Mesendoderm (in vitro differentiated cells): Measurements from ENCODE around the gene CILP2.
A peak's percentile ranks its signal among the peaks of the same experiment; 100 is the strongest.

Source experiments
- DNase-seq: peaks from one replicate; pipeline ENCODE4 v3.0.0; 2013
- H2AK5ac ChIP-seq: 2 replicates; pipeline ENCODE4 v1.6.1; 2013; ENCODE audit warnings: low read length, inconsistent platforms
- H2BK120ac ChIP-seq: 2 replicates; pipeline ENCODE4 v1.6.1; 2013; ENCODE audit warnings: low read depth, mild to moderate bottlenecking, low read length, moderate library complexity, mixed read lengths
- H2BK15ac ChIP-seq: replicated peaks from 2 replicates; pipeline ENCODE4 v1.6.1; 2013; ENCODE audit warnings: low read depth, mild to moderate bottlenecking, moderate library complexity
- H2BK5ac ChIP-seq: 2 replicates; pipeline ENCODE4 v1.6.1; 2013; ENCODE audit warnings: low read length, inconsistent platforms
- H3K18ac ChIP-seq: 2 replicates; pipeline ENCODE4 v1.6.1; 2013; ENCODE audit warnings: mild to moderate bottlenecking, low read length, mixed read lengths
- H3K23ac ChIP-seq: one replicate; pipeline ENCODE4 v1.6.1; 2013; ENCODE audit warnings: low read length
- H3K27ac ChIP-seq: 2 replicates; pipeline ENCODE4 v1.5.1; 2013; ENCODE audit warnings: low read depth, mild to moderate bottlenecking, inconsistent platforms, low read length, moderate library complexity
- H3K27me3 ChIP-seq: 2 replicates; pipeline ENCODE4 v1.6.1; 2013; ENCODE audit warnings: low read length, control low read depth, mild to moderate bottlenecking, inconsistent platforms; ENCODE audit not compliant: insufficient read depth, poor library complexity
- H3K36me3 ChIP-seq: 2 replicates; pipeline ENCODE4 v1.6.1; 2013; ENCODE audit warnings: low read length, inconsistent platforms; ENCODE audit not compliant: control insufficient read depth, insufficient read depth
- H3K4ac ChIP-seq: one replicate; pipeline ENCODE4 v1.6.1; 2013; ENCODE audit warnings: low read depth, mild to moderate bottlenecking, low read length, moderate library complexity
- H3K4me1 ChIP-seq: 2 replicates; pipeline ENCODE4 v1.6.1; 2013; ENCODE audit warnings: low read depth, low read length, inconsistent platforms; ENCODE audit not compliant: control insufficient read depth
- H3K4me2 ChIP-seq: 2 replicates; pipeline ENCODE4 v1.6.1; 2013; ENCODE audit warnings: low read length
- H3K4me3 ChIP-seq: 2 replicates; pipeline ENCODE4 v1.5.1; 2013; ENCODE audit warnings: mild to moderate bottlenecking, low read length
- H3K56ac ChIP-seq: one replicate; pipeline ENCODE4 v1.6.1; 2013; ENCODE audit warnings: low read length
- H3K79me1 ChIP-seq: 2 replicates; pipeline ENCODE4 v1.6.1; 2013; ENCODE audit warnings: low read length, inconsistent platforms
- H3K79me2 ChIP-seq: 2 replicates; pipeline ENCODE4 v1.6.1; 2013; ENCODE audit warnings: mild to moderate bottlenecking, low read length; ENCODE audit not compliant: control insufficient read depth, insufficient read depth
- H3K9ac ChIP-seq: 2 replicates; pipeline ENCODE4 v1.6.1; 2013; ENCODE audit warnings: low read length, inconsistent platforms
- H4K5ac ChIP-seq: one replicate; pipeline ENCODE4 v1.6.1; 2013; ENCODE audit warnings: low read length
- H4K8ac ChIP-seq: one replicate; pipeline ENCODE4 v1.6.1; 2013; ENCODE audit warnings: low read depth, mild to moderate bottlenecking, control low read depth, low read length, moderate library complexity
- WGBS: extraction: QIAGEN DNeasy Blood & Tissue Kit; methylation state at CpG from one replicate; pipeline ENCODE4 v1.1.7; 2013; ENCODE audit warnings: low lambda C conversion rate, missing lambda C conversion rate; ENCODE audit not compliant: insufficient coverage; ENCODE audit errors: extremely low coverage; 5-methylcytosine and 5-hydroxymethylcytosine counted together

Gene CILP2

DNA sequence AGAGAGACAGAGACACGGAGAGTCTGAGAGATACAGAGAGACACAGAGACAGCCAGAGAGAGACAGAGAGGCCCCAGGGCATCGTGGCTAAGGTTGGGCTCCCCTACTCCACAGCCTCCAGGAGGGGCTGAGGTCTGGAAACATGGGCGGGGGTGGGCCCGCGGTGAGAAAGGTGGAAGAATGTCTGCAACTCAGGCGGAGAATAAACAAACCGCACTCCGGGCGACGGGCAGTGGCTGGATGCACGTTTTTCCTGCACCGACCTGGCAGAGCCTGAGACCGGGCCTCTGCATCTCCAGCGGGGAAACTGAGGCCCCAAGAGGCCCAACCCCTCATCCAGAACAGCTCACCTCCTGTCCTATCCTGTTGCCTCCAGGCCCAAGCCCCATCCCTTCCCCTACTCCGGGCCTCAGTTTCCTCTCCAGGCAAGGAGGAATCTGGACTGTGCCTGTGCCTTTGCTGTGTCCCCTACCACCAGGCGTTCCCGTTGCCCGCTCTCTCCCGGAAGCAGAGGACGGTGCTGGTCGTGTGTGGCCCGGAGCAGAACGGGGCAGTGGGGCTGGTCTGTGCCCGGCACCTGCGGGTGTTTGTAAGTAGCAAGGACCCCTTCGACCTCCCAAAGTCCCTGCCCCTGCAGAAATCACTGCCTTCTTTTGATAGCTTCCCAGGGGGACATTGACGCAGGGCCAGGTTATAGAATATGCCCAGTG, 3.4 kb upstream of the CILP2 start:
- Histone ChIP-seq H3K27ac (no peak overlapping the region), H3K4me3 (no peak overlapping the region), H2BK120ac (no peak overlapping the region), H4K5ac (no peak overlapping the region), H3K79me2 (no peaks in the 10 kb centered on the region), H2BK15ac (no peak overlapping the region), H3K4me1 (no peaks in the 10 kb centered on the region), H3K23ac (no peak overlapping the region), H2AK5ac (no peak overlapping the region), H3K18ac (no peak overlapping the region), H3K27me3 (peaks cover 2% of the 10 kb centered on the region), H3K4me2 (no peak overlapping the region), H4K8ac (no peak overlapping the region), H3K56ac (no peak overlapping the region), H3K79me1 (no peaks in the 10 kb centered on the region), H3K9ac (no peak overlapping the region), H3K4ac (no peak overlapping the region), H3K36me3 (no peaks in the 10 kb centered on the region), H2BK5ac (no peak overlapping the region)
- no CpG with 5 or more reads among the region's 27 CpGs for WGBS
- no peak for DNase-seq

DNA sequence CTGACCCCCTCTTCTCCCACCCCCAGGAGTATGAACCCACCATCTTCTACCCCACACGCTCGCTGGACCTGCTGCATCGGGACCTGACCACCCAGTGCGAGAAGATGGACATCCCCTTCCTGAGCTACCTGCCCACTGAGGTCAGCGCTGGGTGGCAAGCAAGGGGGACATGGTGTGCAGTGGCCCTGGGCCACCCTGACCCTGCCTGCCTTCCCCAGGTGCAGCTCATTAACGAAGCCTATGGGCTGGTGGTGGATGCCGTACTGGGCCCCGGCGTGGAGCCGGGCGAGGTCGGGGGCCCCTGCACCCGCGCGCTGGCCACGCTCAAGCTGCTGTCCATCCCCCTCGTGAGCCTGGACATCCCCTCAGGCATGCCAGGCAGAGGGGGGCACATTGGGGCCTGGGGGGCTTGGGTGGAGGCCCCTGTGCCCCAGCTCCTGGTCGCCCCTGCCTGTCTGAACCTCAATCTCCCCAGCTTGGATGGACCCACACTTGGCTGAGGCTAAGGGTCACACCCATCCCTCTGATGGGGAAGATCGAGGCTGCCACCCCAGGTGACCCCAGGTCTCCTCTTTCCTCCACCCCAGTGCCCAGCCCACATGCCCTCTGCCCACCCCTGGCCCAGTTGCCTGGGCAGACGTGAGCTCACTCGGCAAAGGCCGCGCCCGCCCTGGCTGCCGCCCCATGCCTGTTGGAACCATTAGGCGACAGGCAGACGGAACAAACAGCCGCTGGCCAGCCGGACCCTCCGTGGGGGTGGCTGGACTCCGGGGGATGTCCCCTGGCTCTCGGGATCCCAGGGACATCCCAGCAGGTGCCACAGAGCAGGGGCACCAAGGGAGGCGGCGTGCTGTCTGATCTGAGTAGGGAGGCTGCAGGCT, 2.5 kb upstream of the CILP2 start:
- Histone ChIP-seq H3K27ac (no peak overlapping the region), H3K4me2 (no peak overlapping the region), H3K79me2 (no peaks in the 10 kb centered on the region), H3K4me1 (no peaks in the 10 kb centered on the region), H2BK5ac (no peak overlapping the region), H2BK120ac (no peak overlapping the region), H3K56ac (no peak overlapping the region), H3K9ac (no peak overlapping the region), H4K5ac (no peak overlapping the region), H3K18ac (no peak overlapping the region), H3K36me3 (no peaks in the 10 kb centered on the region), H3K23ac (no peak overlapping the region), H4K8ac (no peak overlapping the region), H3K4me3 (no peak overlapping the region), H3K27me3 (peaks cover 2% of the 10 kb centered on the region), H3K4ac (no peak overlapping the region), H3K79me1 (no peaks in the 10 kb centered on the region), H2AK5ac (no peak overlapping the region), H2BK15ac (no peak overlapping the region)
- no peak for DNase-seq
- WGBS: no CpG with 5 or more reads among the region's 34 CpGs

DNA sequence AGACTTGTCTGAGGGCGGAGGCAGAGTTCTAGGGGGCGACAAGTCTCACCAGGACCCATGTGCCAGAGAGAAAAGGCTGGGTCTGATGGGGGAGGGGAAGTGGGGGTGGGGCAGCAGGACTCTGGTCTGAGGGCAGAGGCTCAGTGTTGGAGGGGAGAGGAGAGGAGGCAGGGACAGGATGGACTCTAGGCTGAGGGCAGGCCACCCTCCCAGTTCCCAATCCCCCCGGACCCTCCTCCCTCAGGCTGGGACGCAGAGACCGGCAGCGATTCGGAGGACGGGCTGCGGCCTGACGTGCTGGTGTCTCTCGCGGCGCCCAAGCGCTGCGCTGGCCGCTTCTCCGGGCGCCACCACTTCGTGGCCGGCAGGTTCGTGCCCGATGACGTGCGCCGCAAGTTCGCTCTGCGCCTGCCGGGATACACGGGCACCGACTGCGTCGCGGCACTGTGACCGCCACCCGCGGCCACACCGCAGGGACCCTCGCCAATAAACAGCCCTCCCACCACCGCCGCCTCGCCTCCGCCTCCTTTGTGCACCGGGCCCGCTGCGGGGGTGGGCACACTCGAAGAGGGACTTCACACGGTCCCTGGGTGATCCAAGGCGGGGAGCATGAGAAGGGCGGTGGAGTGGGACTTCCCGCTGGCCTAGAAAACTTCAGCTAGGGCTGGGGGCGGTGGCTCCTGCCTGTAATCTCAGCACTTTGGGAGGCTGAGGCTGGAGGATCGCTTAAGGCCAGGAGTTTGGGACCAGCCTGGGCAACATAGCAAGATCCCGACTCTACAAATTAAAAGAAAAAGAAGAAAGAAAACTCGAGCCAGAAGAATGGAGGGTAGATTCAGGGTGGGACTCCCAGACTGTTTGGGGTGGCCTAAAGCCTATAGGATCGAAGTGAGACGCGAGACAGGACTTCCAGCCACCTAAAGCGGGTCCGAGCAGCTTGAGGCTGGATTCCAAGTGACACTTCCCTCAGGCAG, 703 bp upstream of the CILP2 start:
- Histone ChIP-seq H3K27ac (no peak overlapping the region), H3K9ac (no peak overlapping the region), H3K18ac (no peak overlapping the region), H2AK5ac (no peak overlapping the region), H3K4me1 (peaks cover 2% of the 10 kb centered on the region), H4K8ac (no peak overlapping the region), H3K27me3 (peaks cover 2% of the 10 kb centered on the region), H3K23ac (no peak overlapping the region), H3K4me3 (no peak overlapping the region), H3K4ac (no peak overlapping the region), H3K79me2 (no peaks in the 10 kb centered on the region), H4K5ac (no peak overlapping the region), H2BK120ac (no peak overlapping the region), H3K79me1 (no peaks in the 10 kb centered on the region), H2BK5ac (no peak overlapping the region), H3K4me2 (no peak overlapping the region), H3K36me3 (no peaks in the 10 kb centered on the region), H2BK15ac (no peak overlapping the region), H3K56ac (no peak overlapping the region)
- DNase-seq: no peak
- no CpG with 5 or more reads among the region's 59 CpGs for WGBS

DNA sequence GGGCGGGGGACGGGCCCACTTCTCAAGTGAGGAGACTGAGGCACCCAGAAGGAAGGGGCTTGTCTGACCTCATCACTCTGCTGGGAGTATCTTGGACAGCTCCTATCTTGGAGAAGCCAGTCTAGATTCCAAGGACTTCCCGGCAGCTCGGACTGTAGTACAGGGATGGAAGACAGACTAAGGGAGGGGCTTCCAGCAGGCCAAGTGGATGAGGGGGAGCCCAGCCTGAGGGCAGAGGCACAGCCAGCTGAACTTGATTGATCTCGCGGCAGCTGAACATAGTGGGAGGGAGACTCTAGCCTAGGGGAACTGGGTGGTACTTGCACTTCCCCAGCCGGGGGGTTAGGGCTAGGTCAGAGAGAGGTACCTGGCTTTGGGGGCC, 711 bp downstream of the CILP2 start:
- H3K4me2 ChIP-seq: no peak overlapping the region
- no peak overlapping the region for H3K9ac ChIP-seq
- H4K5ac ChIP-seq: no peak overlapping the region
- H2AK5ac ChIP-seq: no peak overlapping the region
- no peak overlapping the region for H3K18ac ChIP-seq
- no peak overlapping the region for H4K8ac ChIP-seq
- H3K27me3 ChIP-seq: peaks cover 2% of the 10 kb centered on the region
- no peak overlapping the region for H3K27ac ChIP-seq
- no peak overlapping the region for H2BK15ac ChIP-seq
- no peak overlapping the region for H2BK120ac ChIP-seq
- H3K4ac ChIP-seq: no peak overlapping the region
- no CpG with 5 or more reads among the region's 7 CpGs for WGBS
- H3K36me3 ChIP-seq: no peaks in the 10 kb centered on the region
- DNase-seq: peak; percentile 36
- no peaks in the 10 kb centered on the region for H3K79me1 ChIP-seq
- H3K23ac ChIP-seq: no peak overlapping the region
- H2BK5ac ChIP-seq: no peak overlapping the region
- H3K56ac ChIP-seq: no peak overlapping the region
- H3K79me2 ChIP-seq: no peaks in the 10 kb centered on the region
- no peak overlapping the region for H3K4me3 ChIP-seq
- H3K4me1 ChIP-seq: peaks cover 2% of the 10 kb centered on the region

DNA sequence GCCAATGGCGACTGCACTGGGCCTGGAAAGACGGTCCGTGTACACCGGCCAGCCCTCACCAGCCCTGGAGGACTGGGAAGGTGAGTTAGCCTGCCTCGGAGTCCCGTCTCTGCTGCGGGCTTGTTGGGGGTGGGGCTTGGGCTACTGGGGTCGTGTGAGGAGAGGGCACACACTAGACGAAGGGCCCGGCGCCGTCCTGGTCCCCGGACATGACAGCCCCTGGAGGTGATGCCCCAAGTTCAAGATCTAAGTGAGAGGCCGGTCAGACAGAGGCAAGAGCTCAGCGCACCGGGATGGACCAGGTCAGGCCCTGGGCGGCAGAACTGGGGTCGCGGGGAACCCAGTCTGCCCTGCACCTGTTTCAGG, 1.6 kb downstream of the CILP2 start:
- Histone ChIP-seq H3K9ac (no peak overlapping the region), H3K23ac (no peak overlapping the region), H3K4ac (no peak overlapping the region), H3K79me2 (no peaks in the 10 kb centered on the region), H2BK15ac (no peak overlapping the region), H2BK5ac (no peak overlapping the region), H3K4me2 (no peak overlapping the region), H4K5ac (no peak overlapping the region), H3K36me3 (no peaks in the 10 kb centered on the region), H3K4me1 (peaks cover 2% of the 10 kb centered on the region), H3K79me1 (no peaks in the 10 kb centered on the region), H3K18ac (no peak overlapping the region), H4K8ac (no peak overlapping the region), H3K4me3 (no peak overlapping the region), H3K27ac (no peak overlapping the region), H2BK120ac (no peak overlapping the region), H3K56ac (no peak overlapping the region), H3K27me3 (peaks cover 2% of the 10 kb centered on the region), H2AK5ac (no peak overlapping the region)
- no CpG with 5 or more reads among the region's 19 CpGs for WGBS
- no peak for DNase-seq
